Sigmoid colon (tissue), 7 donors: ENCODE measurements around the gene DENND5A. TPM values are rescaled to one million over a fixed set of nuclear protein-coding genes. Genes with fewer than 3 reads are reported as not detected.

Source experiments
- DNase-seq: peaks from one replicate; pipeline ENCODE4 v3.0.0-alpha.2; 2019
- H3K27ac ChIP-seq, 4 donors: fragments of 200-600 bp; sonication (generic); one replicate each; pipeline ENCODE4 v1.5.1; 2016 to 2019; ENCODE audit warnings: mild to moderate bottlenecking in 1 of 4
- H3K27me3 ChIP-seq, 3 donors: fragments of 200-600 bp; sonication (generic); one replicate each; pipeline ENCODE4 v1.5.1; 2019; ENCODE audit warnings: mild to moderate bottlenecking in 1 of 3
- H3K36me3 ChIP-seq, 4 donors: fragments of 200-600 bp; sonication (generic); one replicate each; pipeline ENCODE4 v1.5.1; 2016 to 2019
- H3K4me1 ChIP-seq, 4 donors: fragments of 200-600 bp; sonication (generic); one replicate each; pipeline ENCODE4 v1.5.1; 2017 to 2019
- H3K4me3 ChIP-seq, 4 donors: fragments of 200-600 bp; sonication (generic); one replicate each; pipeline ENCODE4 v1.5.1; 2017 to 2019; ENCODE audit warnings: mild to moderate bottlenecking in 2 of 4, moderate library complexity in 1 of 4
- H3K9me3 ChIP-seq, 4 donors: fragments of 200-600 bp in 3 of 4; sonication (generic) in 3 of 4; one replicate each; pipeline versions ENCODE4 v1.5.1 to v1.6.1; 2013 to 2019
- CTCF ChIP-seq, 4 experiments: fragments of 450-650 bp in 3 of 4; fragments of 200-600 bp in 1 of 4; IDR thresholded peaks; one replicate each; pipeline ENCODE4 v1.5.1; 2016 to 2019; ENCODE audit warnings: antibody characterized with exemption in 4 of 4, mild to moderate bottlenecking in 3 of 4, moderate library complexity in 2 of 4
- EP300 ChIP-seq, 4 donors: sonication (generic); formaldehyde crosslinking; IDR thresholded peaks; one replicate each; pipeline ENCODE4 v1.6.1; 2017; ENCODE audit warnings: antibody characterized with exemption in 4 of 4
- POLR2A ChIP-seq, 2 donors: fragments of 450-650 bp; IDR thresholded peaks; one replicate each; pipeline ENCODE4 v1.6.1; 2016; ENCODE audit warnings: antibody characterized with exemption in 2 of 2, mild to moderate bottlenecking in 2 of 2, moderate library complexity in 2 of 2
- POLR2AphosphoS5 ChIP-seq, 4 donors: sonication (generic); formaldehyde crosslinking; IDR thresholded peaks; one replicate each; pipeline ENCODE4 v1.6.1; 2017; ENCODE audit warnings: antibody characterized with exemption in 4 of 4
- WGBS, 2 donors: extraction: QIAGEN DNeasy Blood & Tissue Kit; methylation state at CpG; one replicate each; pipeline ENCODE4 v1.1.7; 2013; 5-methylcytosine and 5-hydroxymethylcytosine counted together
- intact Hi-C: fragments of 100-400 bp; cut with DNase I; formaldehyde crosslinking; loops from one replicate; pipeline ENCODE4 v1.15.1; 2023
- polyA plus RNA-seq, 3 donors: library from polyadenylated mRNA; stranded (reverse); fragments of 200-250 nt; gene quantifications; one replicate each; pipeline ENCODE4 v1.2.3, GENCODE V29; 2013
- total RNA-seq, 4 donors: library from RNA; depleted of rRNA; stranded (reverse); fragments of >200 nt; gene quantifications; one replicate each; pipeline ENCODE4 v1.1.0, GENCODE V29; 2016
- donor health status: healthy with polysubstance abuse.
- donor health status: Bipolar disorder and iron deficiency.
- donor health status: healthy.

Gene DENND5A
- total and polyA plus RNA-seq, 7 donors: 9.7 to 130 (median 89.2) TPM

DNA sequence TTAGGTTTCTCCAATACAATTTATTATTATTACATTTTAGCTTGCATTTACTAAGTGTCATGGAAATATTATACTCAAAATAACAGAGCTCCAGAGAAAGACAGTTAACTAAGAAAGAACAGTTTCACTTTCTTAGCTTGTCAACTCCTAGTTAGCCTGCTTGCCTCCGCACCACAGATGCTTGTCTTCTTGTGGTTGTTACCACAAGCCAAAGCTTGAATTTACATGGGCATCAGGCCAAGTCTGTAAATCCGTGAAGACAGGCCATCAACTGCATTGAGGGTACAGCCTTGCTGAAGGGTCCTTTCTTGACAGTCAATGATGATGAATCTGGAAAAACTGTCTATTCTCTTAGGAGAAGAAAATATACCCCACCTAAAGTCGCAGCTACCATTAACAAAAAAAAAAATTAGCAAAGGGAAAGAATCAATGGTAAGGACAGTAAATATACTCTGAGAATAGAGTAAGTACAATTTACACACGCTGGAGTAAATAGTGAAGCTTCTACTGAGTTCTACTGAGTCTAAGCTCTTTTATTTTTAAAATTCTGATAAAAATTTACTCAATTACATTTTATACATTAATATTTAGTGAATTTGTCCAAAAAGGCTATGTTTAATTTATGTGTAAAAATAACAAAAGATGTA is 15.6 kb upstream of the DENND5A start:
- H3K27ac ChIP-seq: no peak overlapping the region
- H3K27me3 ChIP-seq: no peaks in the 10 kb centered on the region
- no peaks in the 10 kb centered on the region for H3K4me1 ChIP-seq
- no peaks in the 10 kb centered on the region for H3K9me3 ChIP-seq
- intact Hi-C loops: no loop called here
- no peak overlapping the region for H3K4me3 ChIP-seq
- H3K36me3 ChIP-seq: peaks cover 0 to 27% (median 0%) of the 10 kb centered on the region in 4 donors
- WGBS, 2 donors: 16 to 31% methylated on average over 4 of the region's 4 CpGs
- no peak for DNase-seq
- no peak for TF ChIP-seq POLR2A (IDR thresholded peaks at IDR 0.05)
- TF ChIP-seq EP300 (IDR thresholded peaks at IDR 0.05): no peak
- TF ChIP-seq POLR2AphosphoS5 (IDR thresholded peaks at IDR 0.05): no peak
- no peak for TF ChIP-seq CTCF (IDR thresholded peaks at IDR 0.05)

- peaks cover 0 to 9% (median 3%) of the 10 kb centered on the region in 4 donors for H3K4me1 ChIP-seq
- no peak overlapping the region for H3K4me3 ChIP-seq
- no peak for DNase-seq
- H3K9me3 ChIP-seq: no peaks in the 10 kb centered on the region
- WGBS, 2 donors: 93 to 97% methylated on average over 8 of the region's 8 CpGs
- no peaks in the 10 kb centered on the region for H3K27me3 ChIP-seq
- intact Hi-C loops: no loop called here
- H3K36me3 ChIP-seq: peaks cover 0 to 18% (median 0%) of the 10 kb centered on the region in 4 donors
- no peak overlapping the region for H3K27ac ChIP-seq
- TF ChIP-seq POLR2AphosphoS5 (IDR thresholded peaks at IDR 0.05): no peak
- TF ChIP-seq CTCF (IDR thresholded peaks at IDR 0.05): no peak
Measured at GRCh38 chr11:9277176-9277575, 12.0 kb upstream of the DENND5A start.

- WGBS, 2 donors: 87 to 92% methylated on average over 3 of the region's 3 CpGs
- Histone ChIP-seq H3K27ac (no peak overlapping the region), H3K4me1 (peaks cover 0 to 9% (median 3%) of the 10 kb centered on the region in 4 donors), H3K36me3 (peaks cover 0 to 18% (median 0%) of the 10 kb centered on the region in 4 donors), H3K27me3 (no peaks in the 10 kb centered on the region), H3K9me3 (no peaks in the 10 kb centered on the region), H3K4me3 (no peak overlapping the region)
- DNase-seq: no peak
- TF ChIP-seq POLR2AphosphoS5 (IDR thresholded peaks at IDR 0.05) (no peak), EP300 (IDR thresholded peaks at IDR 0.05) (no peak), CTCF (IDR thresholded peaks at IDR 0.05) (no peak), POLR2A (IDR thresholded peaks at IDR 0.05) (no peak)
- intact Hi-C loops: no loop called here
Measured at GRCh38 chr11:9276571-9276970, 11.4 kb upstream of the DENND5A start.

GRCh38 chr11:9274499-9275258 is 9.5 kb upstream of the DENND5A start:
- Histone ChIP-seq H3K4me1 (peaks cover 0 to 9% (median 3%) of the 10 kb centered on the region in 4 donors), H3K27ac (no peak overlapping the region), H3K36me3 (no peaks in the 10 kb centered on the region), H3K27me3 (no peaks in the 10 kb centered on the region), H3K4me3 (no peak overlapping the region), H3K9me3 (no peaks in the 10 kb centered on the region)
- DNase-seq: no peak
- TF ChIP-seq POLR2A (IDR thresholded peaks at IDR 0.05) (no peak), CTCF (IDR thresholded peaks at IDR 0.05) (no peak), POLR2AphosphoS5 (IDR thresholded peaks at IDR 0.05) (no peak), EP300 (IDR thresholded peaks at IDR 0.05) (no peak)
- 71 to 83% methylated on average over 8 of the region's 8 CpGs for WGBS, 2 donors
- intact Hi-C loops: no loop called here
